Measurements from ENCODE around the gene PSEN2.

Gene PSEN2

DNA sequence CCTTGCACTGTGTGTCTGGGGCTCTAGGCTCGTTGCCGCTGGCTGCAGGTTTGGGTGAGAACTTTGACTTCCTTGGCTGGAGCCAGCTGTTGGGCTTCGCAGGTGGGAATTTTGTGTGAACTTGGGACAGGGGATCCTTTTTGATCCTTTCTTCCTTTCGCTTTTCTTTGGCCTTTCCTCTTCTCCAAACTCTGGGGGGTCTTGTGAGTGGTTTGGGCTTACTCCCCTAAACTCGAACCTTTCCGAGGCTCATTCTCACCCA is 70.3 kb downstream of the PSEN2 start:
- H3K27ac ChIP-seq, result no peak overlapping the region
- no peak for DNase-seq
- no peaks in the 10 kb centered on the region for H3K27me3 ChIP-seq (ENCODE audit: insufficient read depth, low read depth, severe bottlenecking)
- no peaks in the 10 kb centered on the region for H3K9me3 ChIP-seq (ENCODE audit: severe bottlenecking)
- TF ChIP-seq, protein P1, sequence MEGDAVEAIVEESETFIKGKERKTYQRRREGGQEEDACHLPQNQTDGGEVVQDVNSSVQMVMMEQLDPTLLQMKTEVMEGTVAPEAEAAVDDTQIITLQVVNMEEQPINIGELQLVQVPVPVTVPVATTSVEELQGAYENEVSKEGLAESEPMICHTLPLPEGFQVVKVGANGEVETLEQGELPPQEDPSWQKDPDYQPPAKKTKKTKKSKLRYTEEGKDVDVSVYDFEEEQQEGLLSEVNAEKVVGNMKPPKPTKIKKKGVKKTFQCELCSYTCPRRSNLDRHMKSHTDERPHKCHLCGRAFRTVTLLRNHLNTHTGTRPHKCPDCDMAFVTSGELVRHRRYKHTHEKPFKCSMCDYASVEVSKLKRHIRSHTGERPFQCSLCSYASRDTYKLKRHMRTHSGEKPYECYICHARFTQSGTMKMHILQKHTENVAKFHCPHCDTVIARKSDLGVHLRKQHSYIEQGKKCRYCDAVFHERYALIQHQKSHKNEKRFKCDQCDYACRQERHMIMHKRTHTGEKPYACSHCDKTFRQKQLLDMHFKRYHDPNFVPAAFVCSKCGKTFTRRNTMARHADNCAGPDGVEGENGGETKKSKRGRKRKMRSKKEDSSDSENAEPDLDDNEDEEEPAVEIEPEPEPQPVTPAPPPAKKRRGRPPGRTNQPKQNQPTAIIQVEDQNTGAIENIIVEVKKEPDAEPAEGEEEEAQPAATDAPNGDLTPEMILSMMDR (IDR thresholded peaks at IDR 0.05; ENCODE audit: low read depth, low read length), result no peak
- H3K4me3 ChIP-seq (ENCODE audit: low read depth, low read length), result peak overlapping the region; percentile 62
- H3K36me3 ChIP-seq, result no peaks in the 10 kb centered on the region

DNA sequence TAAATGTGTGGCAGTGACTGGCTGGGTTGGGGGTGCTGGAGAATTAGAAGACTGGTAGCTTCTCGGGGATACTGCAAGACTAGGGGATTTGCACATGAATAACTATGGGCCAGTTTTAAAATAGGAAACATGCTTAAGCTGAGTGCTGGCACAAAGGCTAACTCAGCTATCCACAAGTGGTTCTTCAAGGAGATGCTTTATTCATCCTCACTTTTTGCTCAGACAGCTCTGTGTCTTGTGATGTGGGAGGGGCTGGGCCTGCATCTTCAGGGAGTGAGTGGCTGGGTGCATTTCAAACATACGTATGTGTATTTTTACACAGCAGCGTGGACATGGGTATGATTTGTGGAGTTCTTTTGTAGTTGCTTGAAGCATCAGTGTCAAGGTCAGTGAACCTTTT is 72.0 kb downstream of the PSEN2 start:
- no peak for DNase-seq
- Histone ChIP-seq H3K27ac (no peak overlapping the region), H3K27me3 (ENCODE audit: insufficient read depth, low read depth, severe bottlenecking) (no peaks in the 10 kb centered on the region), H3K4me3 (ENCODE audit: low read depth, low read length) (no peak overlapping the region), H3K36me3 (no peaks in the 10 kb centered on the region), H3K9me3 (ENCODE audit: severe bottlenecking) (no peaks in the 10 kb centered on the region)
- TF ChIP-seq, protein P1 (IDR thresholded peaks at IDR 0.05; ENCODE audit: low read depth, low read length), result no peak

DNA sequence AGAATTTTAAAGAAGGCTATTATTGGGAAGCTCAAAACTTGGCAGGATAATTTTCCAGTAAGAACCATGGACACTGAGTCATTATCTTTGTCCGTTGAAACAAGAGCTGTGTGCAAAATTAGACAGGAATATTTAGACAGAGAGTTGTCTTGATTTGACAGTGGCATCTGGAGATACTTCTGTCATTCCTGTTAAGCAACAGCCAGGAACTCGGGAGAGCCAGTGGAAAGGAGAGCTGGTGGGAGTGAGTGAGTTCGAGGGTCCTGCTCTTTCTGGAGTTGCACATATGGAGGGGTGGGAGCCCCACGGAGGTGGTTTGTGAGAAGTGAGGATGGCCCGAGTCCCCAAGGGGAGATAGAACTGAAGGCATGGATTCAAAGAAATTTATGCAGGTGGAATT is 72.7 kb downstream of the PSEN2 start:
- TF ChIP-seq, protein P1 (IDR thresholded peaks at IDR 0.05; ENCODE audit: low read depth, low read length), result no peak
- Histone ChIP-seq H3K9me3 (ENCODE audit: severe bottlenecking) (no peaks in the 10 kb centered on the region), H3K36me3 (no peaks in the 10 kb centered on the region), H3K27ac (no peak overlapping the region), H3K27me3 (ENCODE audit: insufficient read depth, low read depth, severe bottlenecking) (no peaks in the 10 kb centered on the region), H3K4me3 (ENCODE audit: low read depth, low read length) (no peak overlapping the region)
- DNase-seq, result no peak

DNA sequence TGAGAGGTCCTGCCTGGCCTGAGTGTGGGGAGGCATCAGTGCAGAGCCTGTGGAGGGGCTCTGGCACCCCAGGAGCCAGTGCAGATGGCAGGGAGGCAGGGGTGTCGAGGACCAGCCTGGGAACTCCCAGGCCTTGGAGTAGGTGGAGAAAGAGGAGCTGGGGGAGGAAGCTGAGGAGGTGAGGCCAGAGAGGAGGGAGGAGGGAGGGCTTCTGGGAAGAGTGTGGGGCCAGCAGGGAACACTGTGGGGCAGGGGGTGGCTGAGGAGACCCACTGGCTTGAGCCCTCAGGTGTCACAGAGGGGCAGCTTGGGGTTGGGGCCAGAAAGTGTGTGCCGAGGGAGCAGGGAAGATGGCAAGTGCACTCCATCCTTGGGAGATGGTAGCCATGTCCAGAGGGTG is 73.5 kb downstream of the PSEN2 start:
- TF ChIP-seq, protein P1 (IDR thresholded peaks at IDR 0.05; ENCODE audit: low read depth, low read length), result no peak

DNA sequence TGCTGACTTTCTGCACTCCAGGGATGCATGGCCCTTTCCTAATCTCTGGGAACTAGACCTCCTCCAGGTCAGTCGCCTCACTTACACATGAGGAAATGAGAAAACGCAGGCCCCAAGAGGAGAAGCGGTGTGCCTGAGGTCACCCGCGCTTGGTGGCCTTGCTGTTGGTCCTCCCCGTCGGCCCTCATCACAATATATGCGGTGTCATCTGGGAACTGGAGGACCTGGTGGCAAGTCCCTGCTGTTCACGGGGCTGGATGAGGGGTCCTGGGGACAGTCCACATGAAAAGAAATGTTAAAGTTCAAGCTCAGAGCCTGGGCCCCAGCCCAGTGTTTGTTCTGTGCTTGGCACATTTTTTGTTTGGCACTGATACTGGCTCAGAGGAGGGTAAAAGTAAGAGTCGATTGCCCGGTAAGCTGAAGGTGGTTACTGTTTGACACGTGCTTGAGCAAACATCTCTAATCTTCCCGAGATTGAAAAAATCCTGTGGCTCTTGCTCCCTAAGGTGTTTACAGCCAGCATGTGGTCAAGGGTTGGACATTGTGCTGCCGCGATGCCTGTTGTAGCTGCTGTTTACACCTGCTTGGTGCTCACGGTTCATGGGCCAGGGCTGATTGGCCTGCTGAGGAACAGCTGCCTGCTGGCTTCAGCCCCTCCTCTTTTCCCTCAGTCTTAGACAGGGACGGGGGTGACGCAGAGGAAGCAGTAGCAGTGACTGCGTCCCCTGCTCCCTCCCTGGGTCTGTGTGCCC is 74.9 kb downstream of the PSEN2 start:
- Histone ChIP-seq H3K27ac (no peak overlapping the region), H3K27me3 (ENCODE audit: insufficient read depth, low read depth, severe bottlenecking) (no peaks in the 10 kb centered on the region), H3K4me3 (ENCODE audit: low read depth, low read length) (no peak overlapping the region), H3K36me3 (no peaks in the 10 kb centered on the region), H3K9me3 (ENCODE audit: severe bottlenecking) (no peaks in the 10 kb centered on the region)
- TF ChIP-seq, protein P1 (IDR thresholded peaks at IDR 0.05; ENCODE audit: low read depth, low read length), result no peak
- no peak for DNase-seq

More for the DNA sequence above, 73.5 kb downstream of the PSEN2 start:
- Histone ChIP-seq H3K27me3 (ENCODE audit: insufficient read depth, low read depth, severe bottlenecking) (no peaks in the 10 kb centered on the region), H3K9me3 (ENCODE audit: severe bottlenecking) (no peaks in the 10 kb centered on the region), H3K27ac (no peak overlapping the region), H3K36me3 (no peaks in the 10 kb centered on the region), H3K4me3 (ENCODE audit: low read depth, low read length) (no peak overlapping the region)
- no peak for DNase-seq
